Common myeloid progenitor, CD34-positive (primary cell): ENCODE measurements around the gene HECTD2.
"Not testable (repeated sequence)": the region's sequence is repeated elsewhere in the genome, so short reads cannot be mapped to it uniquely, and the experiment has no call there.

ENCODE experiments used
- CTCF ChIA-PET: fragments of 350-600 bp; sonication (Branson Sonifier 250); formaldehyde crosslinking; loops from one replicate; lab custom pipeline; 2021; ENCODE audit warnings: antibody characterized with exemption; lab: Charles Lee
- POLR2A ChIA-PET: fragments of 350-600 bp; sonication (Branson Sonifier 250); formaldehyde crosslinking; loops from one replicate; lab custom pipeline; 2021; ENCODE audit warnings: antibody characterized with exemption; lab: Charles Lee
- DNase-seq, 3 donors: peaks; one replicate each; pipeline versions ENCODE4 v3.0.0 to v3.0.0-alpha.2; 2013
- H3K27ac ChIP-seq, 2 experiments: 1 replicate in 1 of 2; 2 replicates in 1 of 2; pipeline ENCODE4 v1.7.0; 2013; ENCODE audit warnings: inconsistent platforms in 2 of 2, low read length in 2 of 2, mild to moderate bottlenecking in 2 of 2, low read depth in 1 of 2, moderate library complexity in 1 of 2; ENCODE audit not compliant: severe bottlenecking in 2 of 2, insufficient read depth in 1 of 2, poor library complexity in 1 of 2
- H3K27me3 ChIP-seq, 5 experiments: replicated peaks in 2 of 5; 1 replicate in 3 of 5; 2 replicates in 2 of 5; pipeline versions ENCODE4 v1.6.1 to v1.7.0; 2013; ENCODE audit warnings: low read length in 4 of 5, mild to moderate bottlenecking in 2 of 5, moderate library complexity in 2 of 5, inconsistent platforms in 1 of 5; ENCODE audit not compliant: insufficient read depth in 5 of 5, control insufficient read depth in 4 of 5
- H3K36me3 ChIP-seq, 4 experiments: 1 replicate in 2 of 4; 2 replicates in 2 of 4; pipeline versions ENCODE4 v1.6.1 to v1.7.0; 2013; ENCODE audit warnings: low read length in 3 of 4, control low read depth in 1 of 4, mild to moderate bottlenecking in 1 of 4; ENCODE audit not compliant: control insufficient read depth in 4 of 4, insufficient read depth in 4 of 4
- H3K4me1 ChIP-seq, 4 experiments: 1 replicate in 3 of 4; 2 replicates in 1 of 4; pipeline versions ENCODE4 v1.6.1 to v1.7.1; 2013; ENCODE audit warnings: low read length in 3 of 4, mild to moderate bottlenecking in 3 of 4, control low read depth in 1 of 4, inconsistent platforms in 1 of 4, moderate library complexity in 1 of 4; ENCODE audit not compliant: control insufficient read depth in 4 of 4, insufficient read depth in 4 of 4; ENCODE audit errors: control extremely low read depth in 1 of 4
- H3K4me3 ChIP-seq, 7 experiments: 1 replicate in 4 of 7; 2 replicates in 3 of 7; pipeline versions ENCODE4 v1.5.1 to v1.7.0; 2013; ENCODE audit warnings: mild to moderate bottlenecking in 7 of 7, low read length in 6 of 7, moderate library complexity in 6 of 7, inconsistent platforms in 2 of 7, low read depth in 2 of 7, control low read depth in 1 of 7; ENCODE audit not compliant: insufficient read depth in 4 of 7, control insufficient read depth in 1 of 7; ENCODE audit errors: extremely low read depth in 1 of 7
- H3K9me3 ChIP-seq, 5 experiments: 1 replicate in 4 of 5; 2 replicates in 1 of 5; pipeline versions ENCODE4 v1.6.1 to v1.7.1; 2013; ENCODE audit warnings: low read length in 4 of 5, mild to moderate bottlenecking in 2 of 5, inconsistent platforms in 1 of 5, low read depth in 1 of 5, moderate library complexity in 1 of 5; ENCODE audit not compliant: control insufficient read depth in 4 of 5, insufficient read depth in 2 of 5; ENCODE audit errors: control extremely low read depth in 1 of 5
- WGBS: methylation state at CpG from one replicate; pipeline ENCODE4 v1.1.5; 2013; ENCODE audit not compliant: insufficient coverage; 5-methylcytosine and 5-hydroxymethylcytosine counted together

HECTD2 gene

GRCh38 chr10:91424016-91424415 lies 13.9 kb downstream of the HECTD2 start:
- 100% methylated on average over 1 of the region's 2 CpGs for WGBS
- DNase-seq, result no peak
- CTCF ChIA-PET, result no interaction called here
- Histone ChIP-seq H3K4me1 (no peaks in the 10 kb centered on the region), H3K9me3 (no peaks in the 10 kb centered on the region), H3K4me3 (no peak overlapping the region), H3K36me3 (no peaks in the 10 kb centered on the region), H3K27me3 (no peaks in the 10 kb centered on the region), H3K27ac (no peak overlapping the region)
- POLR2A ChIA-PET, result no interaction called here

GRCh38 chr10:91432175-91432574 lies 22.0 kb downstream of the HECTD2 start:
- Histone ChIP-seq H3K4me1 (no peaks in the 10 kb centered on the region), H3K9me3 (no peaks in the 10 kb centered on the region), H3K27ac (no peak overlapping the region), H3K4me3 (no peak overlapping the region), H3K36me3 (peaks cover 0 to 4% (median 0%) of the 10 kb centered on the region in 4 experiments), H3K27me3 (no peaks in the 10 kb centered on the region)
- POLR2A ChIA-PET, result no interaction called here
- WGBS, result 94% methylated on average over 2 of the region's 2 CpGs
- no peak for DNase-seq
- CTCF ChIA-PET, result interaction anchor here (1.0 kb wide), 1 partner anchor 11 kb away, joined by 3 read pairs; no protein-coding TSS in a partner anchor

GRCh38 chr10:91433620-91434019 lies 23.5 kb downstream of the HECTD2 start:
- ChIA-PET CTCF (no interaction called here), POLR2A (no interaction called here)
- DNase-seq, result no peak
- Histone ChIP-seq H3K9me3 (peaks cover 0 to 6% (median 0%) of the 10 kb centered on the region in 5 experiments), H3K4me3 (no peak overlapping the region), H3K4me1 (no peaks in the 10 kb centered on the region), H3K27me3 (no peaks in the 10 kb centered on the region), H3K36me3 (peaks cover 0 to 4% (median 0%) of the 10 kb centered on the region in 4 experiments), H3K27ac (no peak overlapping the region)
- 100% methylated on average over 2 of the region's 2 CpGs for WGBS

GRCh38 chr10:91434041-91434440 lies 23.9 kb downstream of the HECTD2 start:
- Histone ChIP-seq H3K4me1 (no peaks in the 10 kb centered on the region), H3K9me3 (peaks cover 0 to 6% (median 0%) of the 10 kb centered on the region in 5 experiments), H3K27me3 (no peaks in the 10 kb centered on the region), H3K4me3 (no peak overlapping the region), H3K36me3 (peaks cover 0 to 4% (median 0%) of the 10 kb centered on the region in 4 experiments), H3K27ac (no peak overlapping the region)
- no peak for DNase-seq
- 83% methylated on average over 1 of the region's 1 CpG for WGBS
- POLR2A ChIA-PET, result no interaction called here
- CTCF ChIA-PET, result no interaction called here

- 95% methylated on average over 2 of the region's 2 CpGs for WGBS
- Histone ChIP-seq H3K4me1 (no peaks in the 10 kb centered on the region), H3K9me3 (peaks cover 0 to 9% (median 0%) of the 10 kb centered on the region in 5 experiments), H3K27me3 (no peaks in the 10 kb centered on the region), H3K27ac (no peak overlapping the region), H3K36me3 (peaks cover 0 to 4% (median 0%) of the 10 kb centered on the region in 4 experiments), H3K4me3 (no peak overlapping the region)
- ChIA-PET CTCF (no interaction called here), POLR2A (no interaction called here)
- no peak for DNase-seq
Observed at GRCh38 chr10:91435241-91435640, 25.1 kb downstream of the HECTD2 start.

- no CpG with 5 or more reads among the region's 2 CpGs for WGBS
Observed at GRCh38 chr10:91438228-91438627, 28.1 kb downstream of the HECTD2 start.

GRCh38 chr10:91444211-91445182 lies 34.4 kb downstream of the HECTD2 start:
- WGBS, result 100% methylated on average over 1 of the region's 6 CpGs
- no peaks in the 10 kb centered on the region for H3K4me1 ChIP-seq
- ChIA-PET CTCF (no interaction called here), POLR2A (no interaction called here)
- H3K27me3 ChIP-seq, result no peaks in the 10 kb centered on the region
- DNase-seq, result peak in 2 of 3 donors; percentile 6 to 44
- H3K27ac ChIP-seq, result no peak overlapping the region
- no peaks in the 10 kb centered on the region for H3K36me3 ChIP-seq
- no peak overlapping the region for H3K4me3 ChIP-seq
- H3K9me3 ChIP-seq, result peaks cover 0 to 11% (median 3%) of the 10 kb centered on the region in 5 experiments

More at GRCh38 chr10:91438228-91438627, 28.1 kb downstream of the HECTD2 start:
- H3K4me1 ChIP-seq, H3K4me3 ChIP-seq, H3K9me3 ChIP-seq, H3K36me3 ChIP-seq, H3K27ac ChIP-seq, DNase-seq, CTCF ChIA-PET, POLR2A ChIA-PET, H3K27me3 ChIP-seq: not testable (repeated sequence)
